Keratinocyte (primary cell): Measurements from ENCODE around the gene ACYP2. TPM values are rescaled to one million over a fixed set of nuclear protein-coding genes. Genes with fewer than 3 reads are reported as not detected.

Experiments
- DNase-seq: peaks from one replicate; pipeline ENCODE4 v3.0.0-alpha.2; 2011; ENCODE audit warnings: low read depth, missing footprints, low spot score
- FAIRE-seq: peaks from 2 replicates; lab custom pipeline; 2011; peaks lifted over from hg19 to GRCh38; lab: Jason Lieb, UNC
- H2AFZ ChIP-seq: 2 replicates; pipeline ENCODE4 v1.6.0; 2012; ENCODE audit warnings: low read length, control low read depth, inconsistent platforms; ENCODE audit not compliant: control insufficient read depth
- H3K27ac ChIP-seq: 2 replicates; pipeline ENCODE4 v1.5.1; 2011; ENCODE audit warnings: low read length; ENCODE audit not compliant: control insufficient read depth, insufficient read depth
- H3K27me3 ChIP-seq: 3 replicates; pipeline ENCODE4 v1.6.0; 2011; ENCODE audit warnings: low read length; ENCODE audit not compliant: control insufficient read depth, insufficient read depth; ENCODE audit errors: extremely low read depth
- H3K36me3 ChIP-seq, 2 experiments: 2 replicates in 1 of 2; 3 replicates in 1 of 2; pipeline ENCODE4 v1.5.1; 2011; ENCODE audit warnings: low read length in 2 of 2, mild to moderate bottlenecking in 1 of 2; ENCODE audit not compliant: control insufficient read depth in 2 of 2, insufficient read depth in 2 of 2; ENCODE audit errors: extremely low read depth in 1 of 2
- H3K4me1 ChIP-seq: 3 replicates; pipeline ENCODE4 v1.5.1; 2011; ENCODE audit warnings: low read length; ENCODE audit not compliant: control insufficient read depth, insufficient read depth; ENCODE audit errors: extremely low read depth
- H3K4me2 ChIP-seq: 3 replicates; pipeline ENCODE4 v1.6.0; 2011; ENCODE audit warnings: low read depth, low read length; ENCODE audit not compliant: control insufficient read depth, insufficient read depth; ENCODE audit errors: extremely low read depth
- H3K4me3 ChIP-seq, 3 experiments: fragments of 200-600 bp in 1 of 3; sonication (generic) in 1 of 3; 2 replicates in 2 of 3; 3 replicates in 1 of 3; pipeline ENCODE4 v1.5.1; 2011 to 2016; ENCODE audit warnings: low read length in 3 of 3, mild to moderate bottlenecking in 3 of 3, control low read depth in 2 of 3, inconsistent platforms in 1 of 3, low read depth in 1 of 3, mixed read lengths in 1 of 3, mixed run types in 1 of 3, moderate library complexity in 1 of 3; ENCODE audit not compliant: control insufficient read depth in 2 of 3, insufficient read depth in 2 of 3; ENCODE audit errors: extremely low read depth in 1 of 3
- H3K79me2 ChIP-seq: 2 replicates; pipeline ENCODE4 v1.6.0; 2012; ENCODE audit warnings: low read length; ENCODE audit not compliant: control insufficient read depth, insufficient read depth
- H3K9ac ChIP-seq: 3 replicates; pipeline ENCODE4 v1.6.0; 2011; ENCODE audit warnings: low read length; ENCODE audit not compliant: control insufficient read depth, insufficient read depth; ENCODE audit errors: extremely low read depth
- H3K9me1 ChIP-seq: 3 replicates; pipeline ENCODE4 v1.6.0; 2011; ENCODE audit warnings: low read length; ENCODE audit not compliant: control insufficient read depth, insufficient read depth; ENCODE audit errors: extremely low read depth
- H3K9me3 ChIP-seq: 2 replicates; pipeline ENCODE4 v1.5.1; 2012; ENCODE audit warnings: low read depth, low read length; ENCODE audit not compliant: control insufficient read depth
- H4K20me1 ChIP-seq: 3 replicates; pipeline ENCODE4 v1.6.0; 2011; ENCODE audit warnings: low read length; ENCODE audit not compliant: control insufficient read depth, insufficient read depth; ENCODE audit errors: extremely low read depth
- EZH2 ChIP-seq: IDR thresholded peaks from one replicate; pipeline ENCODE4 v1.6.1; 2012; ENCODE audit warnings: inconsistent platforms, mild to moderate bottlenecking, low read length, moderate library complexity
- dilution Hi-C: fragments of 300-500 bp; cut with MboI; formaldehyde crosslinking; loops from one replicate; pipeline ENCODE4 v1.7.0; 2020; ENCODE audit warnings: low sequenced_read_pairs; ENCODE audit not compliant: extremely low pct_ligation_motif_present
- polyA plus RNA-seq, 5 experiments: library from polyadenylated mRNA; depleted of rRNA in 3 of 5; stranded (reverse) in 3 of 5; stranded (forward) in 1 of 5; unstranded in 1 of 5; fragments of >200 nt; gene quantifications; 1 replicate in 1 of 5; 2 replicates in 3 of 5; 3 replicates in 1 of 5; pipeline versions ENCODE4 v1.2.1 to v1.2.3, GENCODE V29; 2011 to 2012; ENCODE audit warnings: missing spikeins in 2 of 5, low read depth in 1 of 5, low replicate concordance in 1 of 5
- TF ChIP-seq, protein P1 (sequence below), 3 experiments: IDR thresholded peaks in 1 of 3; conservative IDR thresholded peaks in 1 of 3; optimal IDR thresholded peaks in 1 of 3; 2 replicates in 2 of 3; 3 replicates in 1 of 3; pipeline versions ENCODE3 to v1.5.1; 2011; ENCODE audit warnings: low read length in 3 of 3, mild to moderate bottlenecking in 3 of 3, moderate library complexity in 2 of 3, control low read depth in 1 of 3, inconsistent platforms in 1 of 3; ENCODE audit not compliant: insufficient read depth in 2 of 3; ENCODE audit errors: extremely low read depth in 1 of 3

ACYP2 gene
- polyA plus RNA-seq, 1 donor (not counting 4 experiments of a cell fraction or from before 2014, with no cell fraction given) = 8.7 TPM

- H3K4me3 ChIP-seq = no peak overlapping the region
Observed at GRCh38 chr2:54308186-54308585, 192.8 kb downstream of the ACYP2 start.

GRCh38 chr2:54308782-54309181 is 193.4 kb downstream of the ACYP2 start:
- Histone ChIP-seq H3K4me2 (no peak overlapping the region), H2AFZ (no peak overlapping the region), H3K36me3 (no peaks in the 10 kb centered on the region), H4K20me1 (no peaks in the 10 kb centered on the region), H3K9me3 (no peaks in the 10 kb centered on the region), H3K27me3 (no peaks in the 10 kb centered on the region), H3K9me1 (no peaks in the 10 kb centered on the region), H3K4me3 (no peak overlapping the region), H3K27ac (peak overlapping the region; percentile 48), H3K9ac (no peak overlapping the region), H3K79me2 (no peaks in the 10 kb centered on the region), H3K4me1 (peaks cover 22% of the 10 kb centered on the region)
- dilution Hi-C loops = no loop called here
- DNase-seq (no peak), FAIRE-seq (no peak)
- TF ChIP-seq, protein P1, sequence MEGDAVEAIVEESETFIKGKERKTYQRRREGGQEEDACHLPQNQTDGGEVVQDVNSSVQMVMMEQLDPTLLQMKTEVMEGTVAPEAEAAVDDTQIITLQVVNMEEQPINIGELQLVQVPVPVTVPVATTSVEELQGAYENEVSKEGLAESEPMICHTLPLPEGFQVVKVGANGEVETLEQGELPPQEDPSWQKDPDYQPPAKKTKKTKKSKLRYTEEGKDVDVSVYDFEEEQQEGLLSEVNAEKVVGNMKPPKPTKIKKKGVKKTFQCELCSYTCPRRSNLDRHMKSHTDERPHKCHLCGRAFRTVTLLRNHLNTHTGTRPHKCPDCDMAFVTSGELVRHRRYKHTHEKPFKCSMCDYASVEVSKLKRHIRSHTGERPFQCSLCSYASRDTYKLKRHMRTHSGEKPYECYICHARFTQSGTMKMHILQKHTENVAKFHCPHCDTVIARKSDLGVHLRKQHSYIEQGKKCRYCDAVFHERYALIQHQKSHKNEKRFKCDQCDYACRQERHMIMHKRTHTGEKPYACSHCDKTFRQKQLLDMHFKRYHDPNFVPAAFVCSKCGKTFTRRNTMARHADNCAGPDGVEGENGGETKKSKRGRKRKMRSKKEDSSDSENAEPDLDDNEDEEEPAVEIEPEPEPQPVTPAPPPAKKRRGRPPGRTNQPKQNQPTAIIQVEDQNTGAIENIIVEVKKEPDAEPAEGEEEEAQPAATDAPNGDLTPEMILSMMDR (optimal IDR thresholded peaks at IDR 0.05 in 1 of 3, IDR thresholded peaks at IDR 0.05 in 1 of 3, conservative IDR thresholded peaks at IDR 0.05 in 1 of 3; ENCODE audit: extremely low read depth in 1 of 3, insufficient read depth in 2 of 3, low read length in 3 of 3) = no peak
- no peak for TF ChIP-seq EZH2

More at GRCh38 chr2:54308186-54308585, 192.8 kb downstream of the ACYP2 start:
- H3K27ac ChIP-seq = peak overlapping the region; percentile 48
- H3K9ac ChIP-seq = no peak overlapping the region
- H3K36me3 ChIP-seq = no peaks in the 10 kb centered on the region
- TF ChIP-seq, protein P1 (optimal IDR thresholded peaks at IDR 0.05 in 1 of 3, IDR thresholded peaks at IDR 0.05 in 1 of 3, conservative IDR thresholded peaks at IDR 0.05 in 1 of 3; ENCODE audit: extremely low read depth in 1 of 3, insufficient read depth in 2 of 3, low read length in 3 of 3) = no peak
- no peak for TF ChIP-seq EZH2
- no peaks in the 10 kb centered on the region for H3K27me3 ChIP-seq
- H3K9me3 ChIP-seq = no peaks in the 10 kb centered on the region
- no peaks in the 10 kb centered on the region for H3K79me2 ChIP-seq
- no peak overlapping the region for H2AFZ ChIP-seq
- FAIRE-seq (peak; percentile 26), DNase-seq (peak; percentile 11)
- H4K20me1 ChIP-seq = no peaks in the 10 kb centered on the region
- H3K4me2 ChIP-seq = peak overlapping the region; percentile 16
- H3K9me1 ChIP-seq = no peaks in the 10 kb centered on the region
- peaks cover 22% of the 10 kb centered on the region for H3K4me1 ChIP-seq
- dilution Hi-C loops = no loop called here
